Astrocyte (in vitro differentiated cells and primary cell): ENCODE measurements around the gene ROBO2. TPM values are rescaled to one million over a fixed set of nuclear protein-coding genes. Genes with fewer than 3 reads are reported as not detected.

Experiments used
- DNase-seq: peaks from one replicate; pipeline ENCODE4 v3.0.0-alpha.2; 2010; ENCODE audit warnings: low read depth
- FAIRE-seq: peaks from 2 replicates; lab custom pipeline; 2011; peaks lifted over from hg19 to GRCh38; lab: Jason Lieb, UNC
- H2AFZ ChIP-seq: 2 replicates; pipeline ENCODE4 v1.6.0; 2012; ENCODE audit warnings: low read depth, low read length, inconsistent platforms
- H3K27ac ChIP-seq: 2 replicates; pipeline ENCODE4 v1.5.1; 2011; ENCODE audit warnings: low read depth, low read length, inconsistent platforms
- H3K27me3 ChIP-seq: 2 replicates; pipeline ENCODE4 v1.6.0; 2011; ENCODE audit warnings: low read length, inconsistent platforms; ENCODE audit not compliant: insufficient read depth
- H3K36me3 ChIP-seq: 2 replicates; pipeline ENCODE4 v1.5.1; 2011; ENCODE audit warnings: low read length, inconsistent platforms; ENCODE audit not compliant: insufficient read depth
- H3K4me1 ChIP-seq: 2 replicates; pipeline ENCODE4 v1.5.1; 2011; ENCODE audit warnings: low read length, inconsistent platforms; ENCODE audit not compliant: insufficient read depth
- H3K4me2 ChIP-seq: 2 replicates; pipeline ENCODE4 v1.6.0; 2012; ENCODE audit warnings: low read length, inconsistent platforms
- H3K4me3 ChIP-seq: 2 replicates; pipeline ENCODE4 v1.5.1; 2011; ENCODE audit warnings: low read depth, mild to moderate bottlenecking, low read length, inconsistent platforms; ENCODE audit not compliant: insufficient read depth
- H3K79me2 ChIP-seq: 2 replicates; pipeline ENCODE4 v1.6.0; 2012; ENCODE audit warnings: mild to moderate bottlenecking, low read length, inconsistent platforms; ENCODE audit not compliant: insufficient read depth
- H3K9ac ChIP-seq: 2 replicates; pipeline ENCODE4 v1.6.0; 2012; ENCODE audit warnings: mild to moderate bottlenecking, low read length, inconsistent platforms
- H3K9me3 ChIP-seq: 2 replicates; pipeline ENCODE4 v1.5.1; 2012; ENCODE audit warnings: low read depth, mild to moderate bottlenecking, low read length, inconsistent platforms; ENCODE audit not compliant: insufficient read depth
- H4K20me1 ChIP-seq: 2 replicates; pipeline ENCODE4 v1.6.0; 2012; ENCODE audit warnings: low read length, inconsistent platforms; ENCODE audit not compliant: insufficient read depth
- H3K27ac Mint-ChIP-seq: one replicate; pipeline ENCODE4 v1.8.0; 2021; ENCODE audit warnings: mild to moderate bottlenecking, mixed read lengths; ENCODE audit not compliant: unreplicated experiment
- H3K27me3 Mint-ChIP-seq: one replicate; pipeline ENCODE4 v1.8.0; 2021; ENCODE audit warnings: low read depth, mixed read lengths; ENCODE audit not compliant: unreplicated experiment
- H3K36me3 Mint-ChIP-seq: one replicate; pipeline ENCODE4 v1.8.0; 2021; ENCODE audit warnings: low read depth, mixed read lengths; ENCODE audit not compliant: unreplicated experiment
- H3K4me1 Mint-ChIP-seq: one replicate; pipeline ENCODE4 v1.8.0; 2021; ENCODE audit warnings: low read depth, mixed read lengths; ENCODE audit not compliant: unreplicated experiment
- H3K4me3 Mint-ChIP-seq: one replicate; pipeline ENCODE4 v1.8.0; 2021; ENCODE audit warnings: mild to moderate bottlenecking, moderate library complexity, mixed read lengths; ENCODE audit not compliant: unreplicated experiment
- H3K9me3 Mint-ChIP-seq: one replicate; pipeline ENCODE4 v1.8.0; 2021; ENCODE audit warnings: mild to moderate bottlenecking, mixed read lengths; ENCODE audit not compliant: unreplicated experiment
- EZH2 ChIP-seq: IDR thresholded peaks from 2 replicates; pipeline ENCODE4 v1.6.1; 2012; ENCODE audit warnings: mild to moderate bottlenecking, low read length, inconsistent platforms; ENCODE audit not compliant: insufficient read depth
- total RNA-seq: library from RNA; stranded (reverse); gene quantifications from 2 replicates; pipeline ENCODE4 v1.2.1, GENCODE V29; 2021
- TF ChIP-seq, protein P1 (sequence below): IDR thresholded peaks from 2 replicates; pipeline ENCODE4 v1.5.1; 2011; ENCODE audit warnings: low read depth, mild to moderate bottlenecking, inconsistent platforms, low read length, moderate library complexity; ENCODE audit not compliant: insufficient read depth

The ROBO2 gene
- total RNA-seq, 1 donor from 2014 or later = 1.4 TPM

DNA sequence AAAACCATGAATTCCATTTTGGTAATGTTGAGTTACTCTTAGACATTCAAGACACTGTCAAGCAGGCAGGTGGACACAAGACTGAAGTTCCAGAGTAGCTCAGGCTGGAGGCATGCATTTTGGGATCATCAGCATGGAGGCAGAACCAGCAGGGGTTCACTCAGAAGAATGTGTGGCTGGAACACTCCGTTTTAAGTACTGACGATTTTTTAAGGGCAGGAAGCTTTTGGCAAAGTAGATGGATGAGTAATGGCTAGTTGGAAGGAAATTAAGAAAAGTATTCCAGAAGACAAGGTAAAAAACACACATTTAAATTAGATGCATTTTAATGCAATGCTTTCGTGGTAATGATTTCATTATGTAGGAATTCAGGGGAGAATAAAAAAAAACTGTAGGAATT is 420.4 kb downstream of the ROBO2 start:
- Mint-ChIP-seq H3K27me3 (no peaks in the 10 kb centered on the region), H3K9me3 (no peaks in the 10 kb centered on the region), H3K36me3 (no peaks in the 10 kb centered on the region), H3K4me3 (no peak overlapping the region), H3K27ac (no peak overlapping the region), H3K4me1 (no peaks in the 10 kb centered on the region)
- Histone ChIP-seq H3K9ac (no peak overlapping the region), H3K4me3 (no peak overlapping the region), H3K36me3 (no peaks in the 10 kb centered on the region), H2AFZ (peak overlapping the region; percentile 58), H3K79me2 (no peaks in the 10 kb centered on the region), H3K27ac (peak overlapping the region; percentile 29), H3K4me2 (peak overlapping the region; percentile 46), H4K20me1 (no peaks in the 10 kb centered on the region), H3K27me3 (no peaks in the 10 kb centered on the region), H3K4me1 (peaks cover 4% of the 10 kb centered on the region), H3K9me3 (no peaks in the 10 kb centered on the region)
- TF ChIP-seq, protein P1, sequence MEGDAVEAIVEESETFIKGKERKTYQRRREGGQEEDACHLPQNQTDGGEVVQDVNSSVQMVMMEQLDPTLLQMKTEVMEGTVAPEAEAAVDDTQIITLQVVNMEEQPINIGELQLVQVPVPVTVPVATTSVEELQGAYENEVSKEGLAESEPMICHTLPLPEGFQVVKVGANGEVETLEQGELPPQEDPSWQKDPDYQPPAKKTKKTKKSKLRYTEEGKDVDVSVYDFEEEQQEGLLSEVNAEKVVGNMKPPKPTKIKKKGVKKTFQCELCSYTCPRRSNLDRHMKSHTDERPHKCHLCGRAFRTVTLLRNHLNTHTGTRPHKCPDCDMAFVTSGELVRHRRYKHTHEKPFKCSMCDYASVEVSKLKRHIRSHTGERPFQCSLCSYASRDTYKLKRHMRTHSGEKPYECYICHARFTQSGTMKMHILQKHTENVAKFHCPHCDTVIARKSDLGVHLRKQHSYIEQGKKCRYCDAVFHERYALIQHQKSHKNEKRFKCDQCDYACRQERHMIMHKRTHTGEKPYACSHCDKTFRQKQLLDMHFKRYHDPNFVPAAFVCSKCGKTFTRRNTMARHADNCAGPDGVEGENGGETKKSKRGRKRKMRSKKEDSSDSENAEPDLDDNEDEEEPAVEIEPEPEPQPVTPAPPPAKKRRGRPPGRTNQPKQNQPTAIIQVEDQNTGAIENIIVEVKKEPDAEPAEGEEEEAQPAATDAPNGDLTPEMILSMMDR = no peak
- no peak for TF ChIP-seq EZH2
- peak; percentile 70 for FAIRE-seq
- peak; percentile 76 for DNase-seq

DNA sequence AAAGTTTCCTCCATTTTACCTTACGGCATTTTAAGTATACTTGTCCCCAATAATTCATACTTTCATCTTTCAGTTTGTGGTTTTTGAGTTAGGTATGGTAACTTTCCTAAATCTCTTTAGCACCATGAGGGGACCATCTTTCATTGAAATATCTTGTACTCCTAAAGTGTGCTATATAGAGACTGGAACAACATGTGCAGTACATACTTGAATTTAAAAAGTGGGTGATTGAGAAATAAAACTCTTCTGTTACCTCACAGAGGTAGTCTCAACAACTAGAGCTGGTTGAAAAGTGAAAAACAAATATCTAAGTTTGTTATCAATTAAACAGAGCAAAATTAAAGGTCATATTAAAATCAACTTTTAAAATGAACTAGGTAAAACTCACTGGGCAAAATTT is 423.1 kb downstream of the ROBO2 start:
- no peaks in the 10 kb centered on the region for H3K27me3 Mint-ChIP-seq
- FAIRE-seq = no peak
- H3K27ac Mint-ChIP-seq = no peak overlapping the region
- Histone ChIP-seq H3K9ac (no peak overlapping the region), H2AFZ (no peak overlapping the region), H4K20me1 (no peaks in the 10 kb centered on the region), H3K9me3 (no peaks in the 10 kb centered on the region), H3K4me2 (no peak overlapping the region), H3K4me3 (no peak overlapping the region), H3K27ac (no peak overlapping the region), H3K79me2 (no peaks in the 10 kb centered on the region), H3K36me3 (no peaks in the 10 kb centered on the region), H3K4me1 (peaks cover 4% of the 10 kb centered on the region), H3K27me3 (no peaks in the 10 kb centered on the region)
- no peaks in the 10 kb centered on the region for H3K9me3 Mint-ChIP-seq
- no peaks in the 10 kb centered on the region for H3K36me3 Mint-ChIP-seq
- H3K4me3 Mint-ChIP-seq = no peak overlapping the region
- no peak for TF ChIP-seq EZH2
- TF ChIP-seq, protein P1 = no peak
- DNase-seq = no peak
- no peaks in the 10 kb centered on the region for H3K4me1 Mint-ChIP-seq

DNA sequence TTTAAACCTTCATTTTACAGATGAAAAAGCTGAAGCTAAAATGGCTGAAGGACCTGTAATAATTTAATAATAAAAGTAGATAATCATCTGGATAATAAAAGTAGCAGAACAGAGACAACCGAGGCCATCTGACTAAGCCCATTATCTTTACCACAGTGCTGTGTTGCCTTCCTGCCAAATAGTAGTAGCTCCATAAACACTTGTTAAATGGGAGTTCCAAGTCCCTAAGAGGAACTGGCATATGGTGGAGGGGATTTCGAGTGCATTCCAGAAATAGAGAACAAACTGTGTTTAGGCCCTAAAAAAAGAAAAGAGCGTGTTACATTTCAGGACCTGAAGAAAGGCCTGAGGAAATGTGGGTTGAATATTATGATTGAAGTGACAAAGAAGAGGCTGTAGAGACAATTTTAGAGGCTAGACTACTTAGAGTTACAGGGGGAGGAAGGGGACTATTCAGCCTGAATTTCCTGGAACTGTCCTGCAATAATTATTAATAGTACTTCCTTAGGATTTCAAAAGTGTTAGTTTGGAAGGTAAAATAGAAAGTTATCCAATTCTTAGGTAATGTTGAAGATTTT is 424.3 kb downstream of the ROBO2 start:
- Histone ChIP-seq H3K27me3 (no peaks in the 10 kb centered on the region), H3K4me3 (no peak overlapping the region), H3K36me3 (no peaks in the 10 kb centered on the region), H3K4me1 (peaks cover 4% of the 10 kb centered on the region), H3K27ac (no peak overlapping the region), H2AFZ (no peak overlapping the region), H3K79me2 (no peaks in the 10 kb centered on the region), H3K9ac (no peak overlapping the region), H3K4me2 (no peak overlapping the region), H3K9me3 (no peaks in the 10 kb centered on the region), H4K20me1 (no peaks in the 10 kb centered on the region)
- no peak overlapping the region for H3K4me3 Mint-ChIP-seq
- DNase-seq (peak; percentile 37), FAIRE-seq (no peak)
- no peak overlapping the region for H3K27ac Mint-ChIP-seq
- no peaks in the 10 kb centered on the region for H3K4me1 Mint-ChIP-seq
- no peak for TF ChIP-seq EZH2
- TF ChIP-seq, protein P1 = no peak
- no peaks in the 10 kb centered on the region for H3K36me3 Mint-ChIP-seq
- H3K9me3 Mint-ChIP-seq = no peaks in the 10 kb centered on the region
- H3K27me3 Mint-ChIP-seq = no peaks in the 10 kb centered on the region
